COLO668 (cell line): ENCODE data around the gene NLRC3.

ENCODE experiments used
- DNase-seq: peaks from one replicate; lab custom pipeline; 2025; ENCODE audit not compliant: unreplicated experiment; lab: John Stamatoyannopoulos, UW

NLRC3 gene

GRCh38 chr16:3597226-3597625 is 20.0 kb upstream of the NLRC3 start:
- DNase-seq: no peak

DNA sequence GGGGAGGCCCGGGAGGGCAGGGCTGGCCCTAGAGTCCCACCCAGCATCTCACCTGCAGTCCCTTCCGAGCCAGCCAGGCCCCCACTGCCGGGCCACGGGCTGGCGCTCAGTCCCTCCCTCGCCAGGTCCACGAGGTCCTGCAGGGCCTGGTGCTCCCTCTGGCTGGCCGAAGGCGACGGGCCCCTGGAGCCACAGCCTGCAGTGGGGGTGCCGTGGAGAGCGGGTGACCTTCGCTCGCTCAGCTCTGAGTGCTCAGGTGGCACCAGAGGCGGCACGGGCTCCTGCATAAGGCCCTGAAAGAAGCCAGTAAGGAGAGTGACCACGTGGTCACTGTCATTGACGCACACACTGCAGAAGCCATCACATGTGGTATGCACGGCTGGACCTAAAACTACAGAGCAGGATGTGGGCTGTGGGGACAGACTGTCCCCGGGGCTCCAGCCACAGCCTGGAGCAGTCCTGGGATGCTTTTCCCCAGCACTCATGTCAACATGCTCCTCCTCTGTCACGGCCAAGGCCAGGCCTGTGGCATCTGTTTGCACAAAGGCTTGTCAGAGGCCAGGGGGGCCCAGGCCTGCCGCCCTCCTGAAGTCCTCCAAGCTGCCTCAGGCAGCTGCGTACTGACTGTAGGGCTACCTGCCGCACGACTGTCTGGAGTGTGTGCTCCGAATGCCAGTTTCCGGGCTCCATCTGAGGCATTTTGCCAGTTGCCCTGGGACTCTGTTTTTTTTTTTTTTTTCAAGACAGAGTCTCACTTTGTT is 19.1 kb upstream of the NLRC3 start:
- no peak for DNase-seq

GRCh38 chr16:3595521-3596021 is 18.4 kb upstream of the NLRC3 start:
- no peak for DNase-seq

- no peak for DNase-seq
Measured at GRCh38 chr16:3595110-3595486, 17.9 kb upstream of the NLRC3 start.

GRCh38 chr16:3594316-3595109 is 17.3 kb upstream of the NLRC3 start:
- no peak for DNase-seq

DNA sequence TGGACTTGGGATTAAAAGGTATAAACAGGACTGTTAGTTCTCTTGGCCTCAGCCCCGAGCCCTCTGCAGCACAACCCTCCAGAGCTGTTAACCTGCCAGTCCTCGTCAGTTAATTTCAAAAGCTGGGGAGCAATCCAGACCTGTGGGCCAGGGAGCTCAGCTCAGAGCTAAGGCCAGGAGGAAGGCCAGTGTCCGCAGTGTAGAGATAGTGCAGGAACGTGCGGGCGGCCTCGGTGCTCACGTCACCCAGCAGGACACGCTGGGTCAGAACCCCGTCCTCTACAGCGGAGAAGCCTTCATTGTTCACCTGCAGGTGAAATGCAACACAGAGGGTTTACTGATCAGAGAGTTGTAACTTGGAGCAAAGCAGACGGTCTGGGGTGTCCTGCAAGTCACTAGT is 15.4 kb upstream of the NLRC3 start:
- no peak for DNase-seq

GRCh38 chr16:3591991-3592390 is 14.8 kb upstream of the NLRC3 start:
- no peak for DNase-seq

DNA sequence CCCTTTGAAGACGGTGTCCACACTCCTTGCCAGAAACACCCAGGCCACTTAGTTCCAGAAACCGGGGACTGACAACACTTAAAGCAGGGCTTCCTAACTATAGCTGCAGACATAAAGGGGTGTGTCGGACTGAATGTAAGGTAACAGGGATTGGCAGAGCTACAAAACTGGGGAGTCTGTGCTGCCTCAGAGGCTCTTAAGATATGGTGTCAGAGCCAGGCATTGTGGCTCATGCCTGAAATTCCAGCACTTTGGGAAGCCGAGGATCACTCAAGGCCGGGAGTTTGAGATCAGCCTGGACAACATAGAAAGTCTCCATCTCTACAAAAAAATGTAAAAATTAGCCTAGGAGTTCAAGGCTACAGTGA is 14.2 kb upstream of the NLRC3 start:
- DNase-seq: no peak

DNA sequence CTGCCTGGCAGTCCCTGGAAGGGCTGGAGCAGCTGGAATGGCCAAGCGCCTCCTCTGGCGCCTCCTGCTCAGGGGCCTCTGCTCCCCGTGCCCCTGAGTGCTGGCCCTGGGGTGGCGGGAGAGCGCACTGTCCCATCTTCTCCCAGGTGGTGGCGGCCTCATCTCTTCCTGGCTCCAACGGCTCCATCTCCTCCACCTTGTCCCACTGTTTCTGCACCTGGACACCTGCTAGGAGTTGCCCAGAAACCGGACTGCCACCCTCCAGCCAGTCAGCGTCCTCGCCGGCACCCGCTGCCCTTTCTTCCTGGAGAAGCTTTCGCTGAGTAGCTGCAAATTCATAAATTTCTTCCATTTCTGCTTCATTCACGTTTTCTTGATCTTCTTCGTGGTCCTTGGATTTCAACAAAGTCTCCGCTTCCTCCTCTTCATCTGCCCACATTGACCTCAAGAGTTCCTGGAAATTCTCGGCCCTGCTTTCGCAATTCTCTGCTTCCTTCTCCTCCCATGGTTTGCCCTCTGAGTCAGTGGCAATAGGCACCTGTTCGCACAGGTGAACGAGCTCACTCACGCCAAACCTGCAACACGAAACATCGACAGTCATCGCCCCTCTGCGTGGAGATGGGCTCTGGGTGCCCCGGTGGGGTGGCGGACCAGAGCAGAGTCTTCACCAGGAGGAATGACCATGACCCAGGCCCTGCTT is 13.7 kb upstream of the NLRC3 start:
- DNase-seq: no peak

GRCh38 chr16:3589991-3590701 is 12.9 kb upstream of the NLRC3 start:
- DNase-seq: no peak

DNA sequence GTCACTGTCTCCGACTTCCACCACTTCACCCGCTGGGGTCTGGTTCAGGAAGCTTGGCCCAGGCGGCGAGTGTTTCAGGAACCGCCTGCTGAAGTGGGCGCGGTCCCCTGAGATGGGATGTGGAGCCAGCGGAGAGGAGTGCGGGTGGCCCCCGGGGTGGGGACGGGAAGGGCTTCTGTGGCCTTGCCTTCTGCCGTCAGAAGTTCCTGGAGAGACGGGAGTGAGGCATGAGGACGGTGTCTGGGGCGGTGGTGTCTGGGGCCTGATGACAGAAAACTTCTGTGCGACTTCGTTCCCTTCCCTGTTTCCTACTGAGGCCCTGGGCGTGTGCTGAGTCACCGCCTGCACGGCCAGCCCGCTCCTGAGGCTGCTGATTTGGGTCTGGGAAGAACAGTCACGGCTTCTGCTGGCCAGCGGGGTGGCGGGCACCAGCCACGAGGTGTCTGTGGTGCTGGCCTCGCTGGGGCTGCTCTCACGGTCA is 12.3 kb upstream of the NLRC3 start:
- no peak for DNase-seq

DNA sequence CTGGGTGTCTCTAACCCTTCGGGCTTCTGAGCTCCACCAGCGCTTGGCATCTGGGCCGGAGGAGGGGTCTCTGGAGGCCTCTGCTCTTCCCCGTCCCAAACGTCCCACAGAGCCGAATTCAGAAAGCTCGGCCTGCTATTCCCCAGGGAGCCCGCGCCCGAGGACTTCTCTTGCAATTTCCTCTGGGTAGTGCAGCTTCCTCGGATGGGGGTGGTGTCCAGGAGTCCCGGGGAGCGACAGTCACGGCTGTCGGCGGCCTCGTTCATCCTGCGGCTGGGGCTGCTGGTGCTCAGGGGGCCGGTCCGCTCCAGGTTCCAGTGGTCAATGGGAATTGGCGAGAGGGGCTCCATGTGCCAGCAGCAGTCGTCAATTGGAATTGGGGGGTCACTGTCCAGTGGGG is 11.8 kb upstream of the NLRC3 start:
- no peak for DNase-seq

- no peak for DNase-seq
Measured at GRCh38 chr16:3587547-3588110, 10.4 kb upstream of the NLRC3 start.

DNA sequence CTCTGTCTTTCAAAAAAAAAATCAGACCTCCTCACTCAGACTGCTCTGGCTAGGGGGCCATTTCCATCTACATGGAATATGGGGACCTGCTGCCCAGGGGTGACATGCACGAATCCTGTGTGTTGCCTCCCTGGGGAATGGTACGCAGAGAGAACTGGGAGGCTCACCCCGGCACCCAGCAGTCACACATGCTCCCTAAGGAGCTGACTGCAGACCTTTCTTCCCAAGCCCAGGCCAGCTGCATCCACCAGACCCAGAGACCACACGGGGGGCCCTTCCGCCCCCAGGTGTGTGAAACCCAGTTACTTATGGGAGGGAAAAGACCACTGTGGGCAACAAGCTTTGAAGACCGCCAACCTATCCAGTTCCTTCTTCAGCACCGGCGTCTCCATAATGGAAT is 7.2 kb upstream of the NLRC3 start:
- DNase-seq: no peak

- DNase-seq: no peak
Measured at GRCh38 chr16:3583303-3584038, 6.3 kb upstream of the NLRC3 start.

DNA sequence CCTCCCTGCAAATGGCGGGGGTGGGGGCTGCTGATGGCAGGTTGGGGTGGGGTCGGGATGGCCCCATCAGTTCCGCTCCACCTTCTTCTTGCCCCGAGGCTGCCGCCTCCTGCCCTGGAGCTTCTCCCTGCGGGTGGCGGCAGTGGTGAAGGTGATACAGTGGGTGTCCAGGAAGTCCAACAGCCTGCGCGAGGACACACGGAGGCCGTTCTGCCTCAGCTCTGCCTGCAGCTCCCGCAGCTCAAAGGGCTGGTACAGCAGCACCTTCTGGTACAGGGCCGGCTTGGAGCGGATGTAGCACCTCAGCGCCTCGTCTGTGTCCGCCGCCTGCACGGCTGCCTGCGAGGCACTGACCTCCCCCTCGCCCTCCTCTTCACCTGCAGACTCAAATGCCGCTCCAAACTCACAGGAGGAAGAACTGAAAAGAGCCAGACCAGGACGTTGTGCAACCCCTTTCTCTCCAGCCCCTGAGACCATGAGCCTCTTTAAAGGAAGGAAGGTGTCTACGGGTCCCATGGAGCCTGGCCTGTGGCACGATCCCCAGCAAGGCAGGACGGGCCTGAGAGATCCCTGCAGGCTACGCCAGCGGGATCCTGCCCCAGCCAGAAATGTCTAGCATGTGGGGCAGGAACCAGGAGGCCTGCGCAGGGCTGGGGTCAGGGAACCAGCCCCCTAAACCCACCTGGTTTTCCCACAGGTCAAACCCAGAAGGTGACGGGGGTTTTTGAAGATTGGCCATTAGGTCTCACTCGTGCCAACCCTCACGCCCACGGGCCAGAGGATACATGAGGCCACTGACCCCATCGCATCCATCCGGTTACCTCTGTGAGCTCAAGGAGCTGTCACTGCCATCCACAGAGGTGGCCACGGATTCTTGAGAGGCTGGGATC is 5.3 kb upstream of the NLRC3 start:
- DNase-seq: no peak

- no peak for DNase-seq
Measured at GRCh38 chr16:3581392-3581791, 4.2 kb upstream of the NLRC3 start.

DNA sequence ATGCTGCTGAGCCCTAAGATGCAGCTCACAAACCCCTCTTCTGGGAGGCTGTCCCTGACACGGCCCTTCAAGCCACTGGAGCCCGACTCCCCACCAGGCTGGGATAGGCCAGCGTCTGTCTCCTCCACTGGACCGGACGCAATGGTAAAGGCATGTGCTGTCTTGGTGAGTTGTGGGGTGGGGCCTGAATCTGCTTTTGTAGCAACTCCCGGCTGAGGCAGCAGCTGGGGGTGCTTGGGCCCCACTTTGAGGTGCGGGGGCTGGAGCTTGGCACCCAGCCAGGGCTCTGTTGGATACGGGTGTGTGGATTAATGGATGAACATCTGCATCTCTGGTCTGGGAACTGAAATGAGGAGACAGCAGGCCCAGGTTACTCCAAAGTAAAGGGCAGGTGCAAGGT is 3.5 kb upstream of the NLRC3 start:
- DNase-seq: no peak

DNA sequence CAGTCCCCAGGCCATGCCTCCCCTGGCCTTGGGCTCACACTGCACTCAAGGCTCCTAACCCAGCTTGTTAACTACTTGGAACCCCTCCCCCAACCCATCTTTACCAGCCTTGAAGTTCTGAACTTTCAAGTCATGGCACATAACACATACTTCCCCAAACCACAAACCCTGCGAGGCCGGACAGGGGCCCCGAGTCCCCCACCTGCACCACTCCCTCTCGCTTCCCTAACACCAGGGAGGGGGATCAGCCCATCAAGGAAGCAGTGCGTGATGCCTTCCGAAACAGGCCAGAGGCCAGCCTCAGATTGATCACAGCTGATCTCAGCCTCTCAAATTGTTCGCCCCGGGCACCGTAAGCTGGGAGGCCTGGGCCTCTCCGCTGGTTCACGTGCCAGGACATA is 3.0 kb upstream of the NLRC3 start:
- no peak for DNase-seq
